ENCODE results near the gene SLC35D2. TPM values are rescaled to one million over a fixed set of nuclear protein-coding genes. Genes with fewer than 3 reads are reported as not detected.

SLC35D2 gene
- total and polyA plus RNA-seq, 4 donors: 19.2 to 44.6 (median 27.5) TPM

- peak overlapping the region; percentile 36 to 53 for H3K9ac ChIP-seq (ENCODE audit: low read depth in 1 of 2, low read length in 2 of 2)
- H3K36me3 ChIP-seq (ENCODE audit: control insufficient read depth in 4 of 4, insufficient read depth in 3 of 4, low read depth in 1 of 4, low read length in 3 of 4): no peaks in the 10 kb centered on the region
- TF ChIP-seq HNF4A (conservative IDR thresholded peaks at IDR 0.05): no peak
- no peak for TF ChIP-seq FOXA2 (IDR thresholded peaks at IDR 0.05)
- TF ChIP-seq JUND (IDR thresholded peaks at IDR 0.05): no peak
- no peak for TF ChIP-seq NR2F2 (IDR thresholded peaks at IDR 0.05)
- no peak for TF ChIP-seq ZBTB33 (IDR thresholded peaks at IDR 0.05)
- no peak for TF ChIP-seq HNF4G (IDR thresholded peaks at IDR 0.05)
- no peak for TF ChIP-seq MAX (IDR thresholded peaks at IDR 0.05)
- no peak for TF ChIP-seq FOXA1 (IDR thresholded peaks at IDR 0.05)
- TF ChIP-seq REST (IDR thresholded peaks at IDR 0.05): no peak
- no peak for TF ChIP-seq GABPA (IDR thresholded peaks at IDR 0.05 in 1 of 2, conservative IDR thresholded peaks at IDR 0.05 in 1 of 2)
- TF ChIP-seq RXRA (IDR thresholded peaks at IDR 0.05): no peak
- no peak for TF ChIP-seq YY1 (IDR thresholded peaks at IDR 0.05)
- no peak for TF ChIP-seq EGR1 (IDR thresholded peaks at IDR 0.05; ENCODE audit: low read depth in 2 of 2)
- no peak for TF ChIP-seq RAD21 (IDR thresholded peaks at IDR 0.05)
- TF ChIP-seq SP1 (IDR thresholded peaks at IDR 0.05): no peak
- TF ChIP-seq TAF1 (conservative IDR thresholded peaks at IDR 0.05): no peak
- H3K27me3 ChIP-seq (ENCODE audit: control insufficient read depth in 4 of 4, insufficient read depth in 4 of 4, low read length in 3 of 4): no peaks in the 10 kb centered on the region
- DNase-seq (ENCODE audit: low spot score): no peak
- H3K4me1 ChIP-seq (ENCODE audit: control insufficient read depth in 4 of 4, insufficient read depth in 4 of 4, low read length in 3 of 4): peaks cover 4 to 31% (median 27%) of the 10 kb centered on the region in 4 donors
- under 1% methylated on average over 62 of the region's 62 CpGs for WGBS
- H3K27ac ChIP-seq (ENCODE audit: low read depth in 1 of 2, low read length in 2 of 2): peak overlapping the region; percentile 97 to 99
- peak overlapping the region; percentile 70 to 98 (median 84) for H3K4me3 ChIP-seq (ENCODE audit: low read depth in 1 of 3, low read length in 3 of 3)
- H3K9me3 ChIP-seq (ENCODE audit: control insufficient read depth in 4 of 4, low read length in 3 of 4): no peaks in the 10 kb centered on the region
Observed at GRCh38 chr9:96417661-96418082, 34.2 kb upstream of the SLC35D2 start.

GRCh38 chr9:96417051-96417586 lies 33.6 kb upstream of the SLC35D2 start:
- Histone ChIP-seq H3K9me3 (ENCODE audit: control insufficient read depth in 4 of 4, low read length in 3 of 4) (no peaks in the 10 kb centered on the region), H3K36me3 (ENCODE audit: control insufficient read depth in 4 of 4, insufficient read depth in 3 of 4, low read depth in 1 of 4, low read length in 3 of 4) (no peaks in the 10 kb centered on the region), H3K27ac (ENCODE audit: low read depth in 1 of 2, low read length in 2 of 2) (peak overlapping the region; percentile 80 to 97), H3K4me3 (ENCODE audit: low read depth in 1 of 3, low read length in 3 of 3) (peak overlapping the region; percentile 70 to 98 (median 98)), H3K4me1 (ENCODE audit: control insufficient read depth in 4 of 4, insufficient read depth in 4 of 4, low read length in 3 of 4) (peaks cover 4 to 31% (median 27%) of the 10 kb centered on the region in 4 donors), H3K9ac (ENCODE audit: low read depth in 1 of 2, low read length in 2 of 2) (peak overlapping the region; percentile 26 to 97), H3K27me3 (ENCODE audit: control insufficient read depth in 4 of 4, insufficient read depth in 4 of 4, low read length in 3 of 4) (no peaks in the 10 kb centered on the region)
- DNase-seq (ENCODE audit: low spot score): peak; percentile 92
- WGBS: 1% methylated on average over 50 of the region's 50 CpGs
- peak; percentile 65 to 68 for TF ChIP-seq RXRA (IDR thresholded peaks at IDR 0.05)
- peak; percentile 18 for TF ChIP-seq NR2F2 (IDR thresholded peaks at IDR 0.05)
- no peak for TF ChIP-seq ZBTB33 (IDR thresholded peaks at IDR 0.05)
- TF ChIP-seq RAD21 (IDR thresholded peaks at IDR 0.05): peak; percentile 41 to 65
- no peak for TF ChIP-seq EGR1 (IDR thresholded peaks at IDR 0.05; ENCODE audit: low read depth in 2 of 2)
- TF ChIP-seq CTCF (IDR thresholded peaks at IDR 0.05; ENCODE audit: low read depth, low read length, missing input control): no peak
- peak in 1 of 2 donors; percentile 30 for TF ChIP-seq JUND (IDR thresholded peaks at IDR 0.05)
- TF ChIP-seq HNF4A (conservative IDR thresholded peaks at IDR 0.05): peak; percentile 44 to 65
- TF ChIP-seq MAX (IDR thresholded peaks at IDR 0.05): no peak
- peak; percentile 55 for TF ChIP-seq SP1 (IDR thresholded peaks at IDR 0.05)
- TF ChIP-seq HNF4G (IDR thresholded peaks at IDR 0.05): no peak
- peak; percentile 86 for TF ChIP-seq TAF1 (conservative IDR thresholded peaks at IDR 0.05)
- peak; percentile 73 for TF ChIP-seq YY1 (IDR thresholded peaks at IDR 0.05)
